Eye (tissue), 1 donor: ENCODE measurements around the gene ZNF311.
"Not testable (repeated sequence)": the region's sequence is repeated elsewhere in the genome, so short reads cannot be mapped to it uniquely, and the experiment has no call there.

Experiments
- DNase-seq: peaks from one replicate; pipeline ENCODE4 v3.0.0-alpha.2; 2015

The ZNF311 gene

GRCh38 chr6:28982476-28983266 is 22.4 kb downstream of the ZNF311 start:
- DNase-seq: peak; percentile 77

GRCh38 chr6:28981833-28982475 is 23.2 kb downstream of the ZNF311 start:
- DNase-seq: peak; percentile 98

GRCh38 chr6:28981431-28981832 is 23.7 kb downstream of the ZNF311 start:
- DNase-seq: peak; percentile 97

GRCh38 chr6:28980852-28981430 is 24.2 kb downstream of the ZNF311 start:
- peak; percentile 93 for DNase-seq

- DNase-seq: no peak
These were observed 24.8 kb downstream of the ZNF311 start for GRCh38 chr6:28980137-28980851.

GRCh38 chr6:28979679-28980078 is 25.4 kb downstream of the ZNF311 start:
- no peak for DNase-seq

GRCh38 chr6:28978959-28979561 is 26.1 kb downstream of the ZNF311 start:
- DNase-seq: no peak

GRCh38 chr6:28978133-28978491 is 27.0 kb downstream of the ZNF311 start:
- no peak for DNase-seq

GRCh38 chr6:28977341-28978132 is 27.6 kb downstream of the ZNF311 start:
- peak; percentile 40 for DNase-seq

- DNase-seq: no peak
These were observed 28.4 kb downstream of the ZNF311 start for GRCh38 chr6:28976677-28977076.

- no peak for DNase-seq
These were observed 30.6 kb downstream of the ZNF311 start for GRCh38 chr6:28974505-28974904.

- not testable (repeated sequence) for DNase-seq
These were observed 35.1 kb downstream of the ZNF311 start for GRCh38 chr6:28970056-28970455.

GRCh38 chr6:28969129-28969528 is 36.0 kb downstream of the ZNF311 start:
- DNase-seq: no peak

GRCh38 chr6:28968476-28968875 is 36.6 kb downstream of the ZNF311 start:
- DNase-seq: no peak

- no peak for DNase-seq
These were observed 39.4 kb downstream of the ZNF311 start for GRCh38 chr6:28965706-28966105.

- DNase-seq: no peak
These were observed 44.1 kb downstream of the ZNF311 start for GRCh38 chr6:28960846-28961500.

GRCh38 chr6:28958561-28959243 is 46.4 kb downstream of the ZNF311 start:
- DNase-seq: not testable (repeated sequence)

- DNase-seq: not testable (repeated sequence)
These were observed 47.3 kb downstream of the ZNF311 start for GRCh38 chr6:28957795-28958314.

GRCh38 chr6:28956331-28956730 is 48.8 kb downstream of the ZNF311 start:
- no peak for DNase-seq

- DNase-seq: peak; percentile 62
These were observed 51.4 kb downstream of the ZNF311 start for GRCh38 chr6:28953585-28954258.
